Activated naive CD8-positive, alpha-beta T cell treated with anti-CD3 and anti-CD28 coated beads, Interleukin-2, amount 50 U/mL, for 16 hours (primary cell): ENCODE results near the gene SLC9A9.
"Not testable (repeated sequence)": the region's sequence is repeated elsewhere in the genome, so short reads cannot be mapped to it uniquely, and the experiment has no call there.

Source experiments
- DNase-seq: peaks from one replicate; pipeline ENCODE4 v3.0.0-alpha.2; 2020; ENCODE audit warnings: low read depth, low spot score

SLC9A9 gene

DNA sequence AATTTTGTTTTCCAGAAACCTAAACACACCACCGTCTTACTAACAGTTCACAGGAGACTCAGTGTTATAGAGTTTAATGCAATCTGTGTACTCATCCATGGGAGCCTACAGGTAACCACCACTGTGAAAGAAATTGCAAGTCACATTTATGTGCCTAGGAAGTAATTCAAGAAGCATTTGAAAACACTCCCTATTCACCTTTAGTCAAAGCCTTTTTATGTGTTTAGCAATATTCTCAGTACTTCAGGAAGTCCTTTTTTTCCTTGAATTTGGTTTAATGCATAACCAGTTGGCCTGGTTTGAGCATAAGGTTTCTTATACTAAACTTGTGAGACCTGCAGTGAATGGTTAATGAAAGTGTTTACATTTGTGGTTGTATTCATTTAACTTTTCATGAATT is 382.6 kb downstream of the SLC9A9 start:
- no peak for DNase-seq

DNA sequence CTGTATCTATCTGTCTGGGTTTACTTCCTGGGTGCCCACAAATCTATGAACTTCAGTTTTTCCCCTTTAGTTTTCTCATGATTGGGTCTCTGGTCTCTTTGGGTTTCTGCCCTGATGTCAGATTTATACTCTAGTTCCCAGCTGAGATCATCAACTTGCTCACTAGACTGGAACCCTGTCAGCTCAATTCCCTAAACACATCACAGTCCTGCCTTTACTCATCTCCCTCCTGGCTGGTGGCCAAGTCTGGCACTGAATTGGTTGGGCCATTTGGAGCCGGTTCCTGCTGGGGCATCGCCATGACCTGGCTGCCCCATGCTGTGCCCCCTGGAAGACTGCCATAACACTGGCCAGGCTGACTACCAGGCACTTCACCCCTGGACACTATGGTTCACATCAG is 383.4 kb downstream of the SLC9A9 start:
- DNase-seq: no peak

DNA sequence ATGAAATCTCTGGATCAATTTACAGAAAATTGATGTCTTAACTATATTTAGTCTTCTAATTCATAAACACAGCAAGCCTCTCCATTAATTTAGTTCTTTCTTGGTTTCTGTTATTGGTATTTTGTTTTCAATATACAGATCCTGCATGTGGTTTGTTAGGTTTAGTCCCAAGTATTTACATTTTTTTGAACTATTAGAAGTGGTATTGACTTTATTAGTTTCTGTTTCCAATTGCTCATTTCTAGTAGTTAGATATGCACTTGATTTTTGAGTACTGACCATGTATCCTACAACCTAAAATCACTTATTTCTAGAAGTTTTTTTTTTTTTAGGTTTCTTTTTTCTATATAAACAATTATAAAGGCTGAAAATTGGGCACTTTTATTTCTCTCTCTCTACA is 392.8 kb downstream of the SLC9A9 start:
- no peak for DNase-seq

DNA sequence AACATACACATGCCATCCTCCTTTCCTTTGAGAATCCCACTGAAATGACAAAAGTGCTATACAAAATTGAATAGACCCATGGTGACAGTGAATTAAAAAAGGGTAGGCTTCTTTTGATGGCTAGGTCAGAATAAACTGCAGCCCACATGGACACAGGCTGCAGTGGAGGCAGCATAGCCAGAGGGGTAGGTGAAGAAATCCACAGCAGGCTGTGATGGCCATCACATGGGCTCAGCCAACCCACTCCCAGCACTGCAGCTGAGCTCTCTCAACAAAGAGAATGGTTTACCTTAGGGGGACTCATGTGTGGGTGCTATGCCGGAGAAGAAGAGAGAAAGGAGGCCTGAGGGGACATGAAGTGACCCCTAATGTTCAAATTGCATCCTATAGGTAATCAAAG is 397.6 kb downstream of the SLC9A9 start:
- no peak for DNase-seq

GRCh38 chr3:143447491-143447890 is 400.8 kb downstream of the SLC9A9 start:
- no peak for DNase-seq

- DNase-seq: no peak
Observed at GRCh38 chr3:143445118-143445517, 403.1 kb downstream of the SLC9A9 start.

- DNase-seq: no peak
Observed at GRCh38 chr3:143443851-143444331, 404.4 kb downstream of the SLC9A9 start.

GRCh38 chr3:143442814-143443447 is 405.3 kb downstream of the SLC9A9 start:
- no peak for DNase-seq

DNA sequence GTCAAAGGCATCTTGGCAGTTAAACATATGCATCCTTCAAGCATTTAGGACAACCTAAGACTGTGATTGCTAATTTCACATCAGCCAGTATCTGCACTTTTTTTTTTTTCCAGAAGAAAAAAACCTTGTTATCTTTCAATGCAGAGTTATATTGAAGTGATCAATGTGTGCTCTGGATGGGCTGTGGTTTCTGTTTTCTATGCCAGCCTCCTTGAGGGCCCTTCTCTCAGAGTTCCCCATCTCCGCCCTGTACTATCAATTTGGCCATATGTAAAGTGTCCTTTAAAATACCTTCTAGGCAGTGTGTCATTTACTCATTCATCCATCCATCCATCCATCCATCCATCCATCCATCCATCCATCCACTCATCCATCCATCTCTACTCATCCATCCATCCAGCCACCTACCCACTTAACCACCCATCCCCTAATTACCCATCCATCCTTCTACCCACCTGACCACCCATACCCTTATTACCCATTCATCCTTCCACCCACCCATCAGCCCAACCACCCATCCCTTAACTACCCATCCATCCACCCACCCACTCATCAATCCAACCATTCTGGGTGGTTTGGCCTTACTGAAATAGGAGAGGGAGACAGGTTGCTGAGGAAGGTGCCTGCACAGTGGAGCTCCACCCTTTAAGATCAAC is 406.6 kb downstream of the SLC9A9 start:
- DNase-seq: no peak

DNA sequence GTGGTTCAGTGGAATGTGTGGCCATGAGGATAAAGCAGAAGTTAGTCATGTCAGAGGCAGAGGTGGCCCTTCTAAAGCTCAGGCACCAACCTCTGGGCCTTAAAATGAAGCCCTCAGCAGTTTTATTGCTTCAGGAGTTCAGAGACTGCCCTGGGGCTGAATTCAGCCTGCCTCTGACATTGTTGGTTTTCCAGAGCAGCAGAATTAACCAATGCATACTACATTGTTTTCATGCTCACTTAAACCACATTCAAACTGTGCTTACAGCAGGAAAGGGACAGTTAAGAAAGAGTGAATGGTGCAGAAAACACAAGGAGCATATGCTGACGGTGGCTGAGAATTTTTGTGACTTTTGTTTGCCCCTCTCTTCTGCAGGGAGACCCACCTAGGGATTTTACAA is 408.5 kb downstream of the SLC9A9 start:
- no peak for DNase-seq

- no peak for DNase-seq
Observed at GRCh38 chr3:143437405-143437804, 410.9 kb downstream of the SLC9A9 start.

DNA sequence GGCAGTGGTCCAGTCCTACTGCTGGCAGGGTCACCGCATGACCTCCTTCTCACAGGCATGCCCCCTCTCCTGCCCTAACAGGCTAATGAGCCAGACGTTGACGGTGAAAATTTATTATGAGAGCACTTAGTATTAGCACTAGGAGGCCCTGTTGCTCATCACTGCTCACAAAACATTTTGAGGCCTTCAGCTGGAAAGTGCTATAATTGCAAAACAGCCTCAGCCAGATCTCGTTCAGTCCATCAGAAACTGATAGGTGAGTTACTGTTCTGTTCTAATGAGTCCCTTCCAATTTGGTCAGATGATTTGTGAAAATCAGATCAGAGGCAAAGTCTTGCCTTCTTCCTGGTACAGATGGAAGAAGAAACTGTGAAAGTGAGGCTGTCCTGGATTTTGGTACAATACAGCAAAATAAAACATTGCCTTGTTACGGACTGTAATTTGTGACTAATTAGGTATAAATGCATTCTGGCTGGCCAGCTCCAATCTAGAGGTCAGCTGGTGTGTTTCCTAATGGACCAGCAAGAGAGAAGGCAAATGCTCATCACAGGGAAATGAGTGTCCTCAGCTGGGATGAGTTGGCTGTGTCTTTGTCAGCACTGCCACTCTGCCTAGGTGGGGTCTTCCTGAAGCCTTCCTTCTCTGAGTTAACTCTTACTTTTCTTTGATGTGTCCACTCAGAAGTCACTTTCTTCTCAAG is 411.9 kb downstream of the SLC9A9 start:
- DNase-seq: no peak

- no peak for DNase-seq
Observed at GRCh38 chr3:143433787-143434378, 414.4 kb downstream of the SLC9A9 start.

DNA sequence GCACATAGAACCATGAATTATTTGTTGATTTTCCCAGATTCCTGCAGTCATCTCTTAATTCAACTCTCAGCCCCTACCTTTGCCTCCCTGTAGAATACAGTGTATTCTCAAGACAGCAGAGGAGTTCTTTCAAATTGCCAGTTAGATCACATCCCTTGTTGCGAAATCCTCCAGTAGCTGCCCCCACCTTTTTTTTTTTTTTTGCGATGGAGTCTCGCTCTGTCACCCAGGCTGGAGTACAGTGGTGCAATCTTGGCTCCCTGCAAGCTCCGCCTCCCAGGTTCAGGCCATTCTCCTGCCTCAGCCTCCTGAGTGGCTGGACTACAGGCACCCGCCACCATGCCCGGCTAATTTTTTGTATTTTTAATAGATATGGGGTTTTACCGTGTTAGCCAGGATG is 417.0 kb downstream of the SLC9A9 start:
- DNase-seq: not testable (repeated sequence)

DNA sequence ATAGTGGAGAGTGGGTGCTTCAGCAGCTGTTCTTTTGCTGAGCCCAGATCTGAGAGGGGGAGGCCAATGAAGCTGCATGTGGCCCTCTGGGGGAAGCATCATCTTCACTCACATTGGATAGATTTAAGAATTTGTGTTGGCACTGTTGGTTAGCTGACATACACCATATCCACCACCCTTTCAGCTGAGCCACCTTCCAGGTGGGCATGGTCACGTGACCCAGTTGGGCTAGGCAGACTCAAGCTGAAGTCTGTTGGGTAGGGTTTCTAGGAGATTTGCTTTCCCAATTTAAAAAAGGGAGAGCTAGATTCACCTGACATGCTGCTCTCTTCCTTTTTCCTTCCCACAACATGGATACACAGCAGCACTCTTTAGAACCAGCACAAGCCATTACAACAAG is 417.7 kb downstream of the SLC9A9 start:
- DNase-seq: no peak

DNA sequence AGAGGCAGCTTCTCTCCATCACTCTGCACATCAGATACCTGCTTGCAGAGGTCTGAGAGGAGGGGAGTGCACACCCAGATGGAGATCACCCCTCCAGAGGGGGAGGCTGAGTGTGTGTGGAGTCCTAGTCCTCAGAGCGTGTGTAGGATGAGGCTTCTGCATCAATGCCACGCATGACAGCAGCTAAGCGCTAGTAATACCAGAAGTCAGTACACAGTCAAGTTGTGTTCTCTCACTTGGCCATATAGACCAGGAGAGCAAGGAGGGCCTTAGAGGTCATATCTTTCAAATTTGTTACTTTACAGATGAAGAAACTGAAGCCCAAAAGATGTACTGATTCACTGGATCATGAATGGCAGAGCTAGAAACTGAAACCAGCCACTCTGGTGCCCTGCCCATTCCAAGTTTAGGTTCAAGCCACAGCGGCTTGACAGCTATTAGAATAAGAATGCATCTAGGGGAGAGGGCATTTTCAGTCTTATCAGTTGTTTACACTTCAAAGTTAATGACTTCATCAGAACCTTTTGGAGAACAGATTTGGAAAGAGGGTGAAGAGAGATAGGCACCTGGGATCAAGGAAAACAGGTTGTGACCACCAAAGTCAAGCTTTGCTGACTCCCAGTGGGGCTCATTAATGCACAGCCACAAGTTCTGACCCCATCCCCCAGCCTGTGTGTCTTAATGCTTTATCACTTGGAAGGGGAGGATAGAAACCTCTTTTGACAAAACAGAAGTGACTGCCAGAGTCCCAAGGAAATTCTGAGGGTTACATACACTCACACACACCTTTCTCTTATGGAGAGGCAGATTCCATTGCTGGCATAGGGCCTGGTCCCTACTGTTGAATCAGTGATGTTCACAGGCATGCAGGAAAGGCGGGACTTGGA is 418.4 kb downstream of the SLC9A9 start:
- DNase-seq: no peak

GRCh38 chr3:143428294-143428693 is 420.0 kb downstream of the SLC9A9 start:
- no peak for DNase-seq

DNA sequence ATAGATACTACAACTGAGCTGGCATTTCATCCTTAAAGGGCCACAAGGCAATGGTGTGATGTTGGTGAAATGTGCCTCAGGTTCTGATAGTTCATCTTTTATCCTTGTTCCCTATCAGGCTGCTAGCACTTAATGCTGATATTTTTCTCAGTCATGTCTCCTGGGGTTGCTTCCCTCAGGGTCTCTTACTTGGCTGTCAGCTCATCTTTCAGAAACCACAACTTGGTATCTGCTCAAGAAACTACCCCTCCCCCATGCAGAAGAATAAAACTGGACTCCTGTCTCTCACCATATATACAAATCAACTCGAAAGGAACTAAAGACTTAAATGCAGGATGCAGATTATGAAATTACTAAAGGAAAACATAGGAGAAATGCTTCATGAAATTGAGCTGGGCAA is 420.6 kb downstream of the SLC9A9 start:
- no peak for DNase-seq

DNA sequence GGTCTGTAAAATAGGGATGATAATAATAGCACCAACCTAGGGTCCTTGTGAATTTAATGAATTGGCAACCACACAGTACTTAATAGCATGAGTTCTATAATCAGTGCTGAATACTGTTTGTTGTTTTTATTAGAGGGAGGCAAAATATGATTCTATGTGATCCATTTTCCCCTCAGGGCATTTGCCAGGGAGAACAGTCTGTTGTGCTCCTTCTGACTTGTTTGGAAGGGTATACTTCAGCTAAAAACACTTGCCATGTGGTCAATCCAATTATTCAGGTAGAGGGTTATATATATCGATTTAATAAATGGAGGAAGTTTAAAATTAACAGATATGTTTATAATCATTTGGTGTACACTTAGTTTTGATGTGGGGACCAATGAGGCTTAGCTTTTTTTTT is 423.4 kb downstream of the SLC9A9 start:
- DNase-seq: no peak

DNA sequence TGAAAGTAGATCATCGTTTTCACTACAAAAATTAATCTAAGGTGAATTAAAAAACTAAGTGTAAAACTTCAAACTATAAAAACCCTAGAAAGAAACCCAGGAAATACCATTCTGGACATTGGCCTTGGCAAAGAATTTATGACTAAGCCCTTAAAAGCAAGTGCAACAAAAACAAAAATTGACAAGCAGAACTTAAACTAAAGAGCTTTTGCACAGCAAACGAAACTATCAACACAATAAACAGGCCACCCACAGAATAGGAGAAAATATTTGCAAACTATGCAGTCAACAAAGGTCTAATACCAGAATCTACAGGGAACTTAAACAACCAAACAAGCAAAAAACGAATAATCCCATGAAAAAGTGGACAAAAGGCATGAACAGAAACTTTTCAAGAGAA is 426.7 kb downstream of the SLC9A9 start:
- no peak for DNase-seq

DNA sequence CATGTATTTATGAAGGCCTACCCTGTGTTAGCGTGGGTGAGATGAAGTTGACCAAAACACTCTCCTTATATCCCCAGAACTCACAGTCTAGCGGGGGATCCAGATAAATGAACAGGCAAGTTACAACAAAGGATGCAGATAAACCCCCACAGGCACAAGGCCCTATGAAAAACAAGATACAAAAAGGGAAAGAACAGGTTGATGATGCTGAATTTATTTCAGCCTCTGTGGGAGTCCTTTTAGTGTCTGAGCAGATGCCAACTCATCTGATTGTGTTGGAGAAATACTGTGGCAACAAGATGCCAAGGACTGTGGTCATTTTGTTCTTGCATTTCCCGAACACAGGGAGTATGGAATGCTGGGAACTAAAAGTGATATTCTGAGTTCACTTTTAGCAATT is 428.7 kb downstream of the SLC9A9 start:
- no peak for DNase-seq

DNA sequence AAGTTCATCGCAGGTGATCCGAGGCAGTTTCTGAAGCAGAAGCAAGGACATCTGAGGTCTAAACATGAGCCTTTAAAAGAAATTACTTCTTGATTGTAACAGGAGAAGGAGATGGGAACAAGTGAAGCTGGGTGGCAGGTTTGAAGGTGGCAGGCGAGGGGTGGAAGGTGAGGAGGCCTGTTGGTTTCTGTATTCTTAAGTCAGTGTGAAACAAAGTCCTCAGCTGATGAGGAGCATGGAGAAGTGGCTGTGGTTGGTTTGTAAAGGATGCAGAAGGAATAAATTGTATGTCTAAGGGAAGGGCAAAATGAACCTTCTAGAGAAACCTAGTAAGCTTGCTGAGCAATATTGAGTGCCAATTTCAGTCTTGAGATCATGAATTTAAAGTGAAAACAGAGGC is 429.9 kb downstream of the SLC9A9 start:
- no peak for DNase-seq
